22Rv1 (cell line): Measurements from ENCODE around the gene LETM1.

ENCODE experiments used
- H3K27ac ChIP-seq: fragments of 450-650 bp; 2 replicates; pipeline ENCODE4 v1.5.1; 2017
- ZFX ChIP-seq: fragments of 450-650 bp; IDR thresholded peaks from 2 replicates; pipeline ENCODE4 v1.6.1; 2017; ENCODE audit warnings: antibody characterized with exemption, borderline replicate concordance
- TF ChIP-seq, protein P1 (sequence below): fragments of 450-650 bp; IDR thresholded peaks from 2 replicates; pipeline ENCODE4 v1.5.1; 2017; ENCODE audit warnings: mild to moderate bottlenecking

LETM1 gene

GRCh38 chr4:1786544-1787362, 69.2 kb downstream of the LETM1 start:
- TF ChIP-seq, protein P1, sequence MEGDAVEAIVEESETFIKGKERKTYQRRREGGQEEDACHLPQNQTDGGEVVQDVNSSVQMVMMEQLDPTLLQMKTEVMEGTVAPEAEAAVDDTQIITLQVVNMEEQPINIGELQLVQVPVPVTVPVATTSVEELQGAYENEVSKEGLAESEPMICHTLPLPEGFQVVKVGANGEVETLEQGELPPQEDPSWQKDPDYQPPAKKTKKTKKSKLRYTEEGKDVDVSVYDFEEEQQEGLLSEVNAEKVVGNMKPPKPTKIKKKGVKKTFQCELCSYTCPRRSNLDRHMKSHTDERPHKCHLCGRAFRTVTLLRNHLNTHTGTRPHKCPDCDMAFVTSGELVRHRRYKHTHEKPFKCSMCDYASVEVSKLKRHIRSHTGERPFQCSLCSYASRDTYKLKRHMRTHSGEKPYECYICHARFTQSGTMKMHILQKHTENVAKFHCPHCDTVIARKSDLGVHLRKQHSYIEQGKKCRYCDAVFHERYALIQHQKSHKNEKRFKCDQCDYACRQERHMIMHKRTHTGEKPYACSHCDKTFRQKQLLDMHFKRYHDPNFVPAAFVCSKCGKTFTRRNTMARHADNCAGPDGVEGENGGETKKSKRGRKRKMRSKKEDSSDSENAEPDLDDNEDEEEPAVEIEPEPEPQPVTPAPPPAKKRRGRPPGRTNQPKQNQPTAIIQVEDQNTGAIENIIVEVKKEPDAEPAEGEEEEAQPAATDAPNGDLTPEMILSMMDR, result no peak
- no peak for TF ChIP-seq ZFX

GRCh38 chr4:1785592-1785991, 70.4 kb downstream of the LETM1 start:
- TF ChIP-seq, protein P1, result no peak
- TF ChIP-seq ZFX, result no peak
- no peak overlapping the region for H3K27ac ChIP-seq

More at GRCh38 chr4:1786544-1787362, 69.2 kb downstream of the LETM1 start:
- no peak overlapping the region for H3K27ac ChIP-seq

DNA sequence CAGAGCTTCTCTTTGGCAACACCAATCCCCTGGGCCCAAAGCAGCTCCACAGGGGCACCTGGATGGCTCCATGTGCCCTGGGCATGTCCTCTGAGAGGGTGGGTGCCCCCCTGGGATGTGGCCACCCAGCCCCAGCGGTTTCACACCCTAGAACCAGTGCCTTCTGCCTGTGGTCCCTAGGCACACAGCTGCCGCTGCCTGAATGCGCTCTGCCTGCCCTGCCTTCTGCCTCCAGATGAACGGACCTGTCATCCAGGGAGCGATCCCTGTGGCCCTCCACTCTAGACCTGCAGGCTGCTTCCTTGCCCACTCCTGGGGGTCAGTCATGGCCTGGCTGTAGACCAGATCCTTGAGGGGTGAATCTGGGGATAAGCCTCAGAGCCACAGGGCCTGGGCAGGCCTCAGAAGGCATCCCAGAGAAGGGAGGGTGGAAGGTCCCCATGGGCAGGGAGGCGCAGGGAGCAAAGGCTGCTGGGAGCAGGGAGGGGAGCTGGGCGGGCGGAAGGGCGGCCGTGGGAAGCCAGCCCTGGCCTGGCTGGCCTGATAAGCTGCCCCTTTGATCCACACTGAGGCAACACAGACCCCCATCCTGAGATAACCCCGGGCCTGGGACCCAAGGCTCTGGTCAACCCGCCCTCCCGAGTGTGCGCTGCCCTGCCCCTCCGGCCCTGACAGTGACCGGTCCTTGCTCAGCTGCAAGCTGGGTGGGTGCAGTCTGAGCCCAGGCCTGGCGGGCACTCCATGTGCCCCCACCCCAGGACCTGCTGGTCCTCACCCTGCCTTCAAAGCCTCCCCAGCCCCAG, 71.0 kb downstream of the LETM1 start:
- H3K27ac ChIP-seq, result no peak overlapping the region
- TF ChIP-seq ZFX, result no peak

GRCh38 chr4:1784395-1784788, 71.6 kb downstream of the LETM1 start:
- no peak for TF ChIP-seq ZFX
- TF ChIP-seq, protein P1, result no peak

DNA sequence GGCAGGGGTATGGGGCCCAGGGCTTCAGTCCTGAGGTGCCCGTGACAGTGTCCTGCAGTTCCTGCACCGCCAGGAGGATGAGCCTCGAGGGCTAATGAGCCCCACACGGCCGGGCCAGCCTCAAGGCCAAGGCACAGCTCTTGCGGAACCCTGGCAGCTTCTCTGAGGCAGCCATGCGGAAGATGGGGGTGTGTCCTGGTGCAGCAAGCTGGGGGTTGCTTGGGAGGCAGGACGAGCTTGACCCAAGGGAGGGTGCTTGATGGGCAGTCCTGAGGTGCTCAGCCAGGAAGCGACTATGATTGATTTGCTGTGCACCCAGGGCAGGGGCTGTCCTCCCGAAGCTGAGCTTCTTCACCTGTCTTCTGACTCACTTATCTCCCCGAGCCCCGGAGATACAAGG, 72.0 kb downstream of the LETM1 start:
- no peak overlapping the region for H3K27ac ChIP-seq
- TF ChIP-seq ZFX, result no peak
- TF ChIP-seq, protein P1, result no peak

More at GRCh38 chr4:1784395-1784788, 71.6 kb downstream of the LETM1 start:
- no peak overlapping the region for H3K27ac ChIP-seq

- H3K27ac ChIP-seq, result no peak overlapping the region
- TF ChIP-seq, protein P1, result no peak
- no peak for TF ChIP-seq ZFX
Observed at GRCh38 chr4:1783015-1783414, 72.9 kb downstream of the LETM1 start.

- no peak overlapping the region for H3K27ac ChIP-seq
- no peak for TF ChIP-seq ZFX
- TF ChIP-seq, protein P1, result no peak
Observed at GRCh38 chr4:1780435-1780834, 75.5 kb downstream of the LETM1 start.
